ENCODE results near the gene ERC1.

Gene ERC1

GRCh38 chr12:1102115-1102514 is 111.1 kb downstream of the ERC1 start:
- Histone ChIP-seq H3F3A (ENCODE audit: control insufficient read depth, insufficient read depth) (no peaks in the 10 kb centered on the region), H3K4me2 (ENCODE audit: low read length) (no peak overlapping the region), H3K4me1 (ENCODE audit: control insufficient read depth, low read length) (0 out of 2 replicates have a peak, but pooled peaks cover 5% of the 10 kb centered on the region), H3K27me3 (ENCODE audit: control insufficient read depth, low read length) (no peaks in the 10 kb centered on the region), H3K9me2 (replicated peaks; ENCODE audit: control insufficient read depth, low read length) (no peaks in the 10 kb centered on the region), H3K79me2 (ENCODE audit: control insufficient read depth, low read length) (peaks cover 41% of the 10 kb centered on the region), H3K27ac (ENCODE audit: low read depth, low read length) (no peak overlapping the region), H3K36me3 (ENCODE audit: control insufficient read depth, low read length) (no peaks in the 10 kb centered on the region), H3K9me3 (ENCODE audit: control insufficient read depth, insufficient read depth, low read length) (no peaks in the 10 kb centered on the region), H4K20me1 (ENCODE audit: control insufficient read depth, insufficient read depth, low read depth, low read length) (no peaks in the 10 kb centered on the region; the same call in 1 of the 2 replicates), H3K4me3 (ENCODE audit: low read length) (no peak overlapping the region)
- no peak for TF ChIP-seq CTCF (IDR thresholded peaks at IDR 0.05; ENCODE audit: low read depth, low read length, poor library complexity, severe bottlenecking)
- no peak for TF ChIP-seq EZH2phosphoT487 (IDR thresholded peaks at IDR 0.05; ENCODE audit: borderline replicate concordance, low read length)

GRCh38 chr12:1102791-1103450 is 111.9 kb downstream of the ERC1 start:
- TF ChIP-seq CTCF (IDR thresholded peaks at IDR 0.05; ENCODE audit: low read depth, low read length, poor library complexity, severe bottlenecking) (no peak), EZH2phosphoT487 (IDR thresholded peaks at IDR 0.05; ENCODE audit: borderline replicate concordance, low read length) (no peak)
- Histone ChIP-seq H3K36me3 (ENCODE audit: control insufficient read depth, low read length) (no peaks in the 10 kb centered on the region), H3K4me2 (ENCODE audit: low read length) (no peak overlapping the region), H3K4me1 (ENCODE audit: control insufficient read depth, low read length) (peaks cover 5% of the 10 kb centered on the region), H4K20me1 (ENCODE audit: control insufficient read depth, insufficient read depth, low read depth, low read length) (no peaks in the 10 kb centered on the region; the same call in 1 of the 2 replicates), H3F3A (ENCODE audit: control insufficient read depth, insufficient read depth) (no peaks in the 10 kb centered on the region), H3K27me3 (ENCODE audit: control insufficient read depth, low read length) (no peaks in the 10 kb centered on the region), H3K9me2 (replicated peaks; ENCODE audit: control insufficient read depth, low read length) (no peaks in the 10 kb centered on the region), H3K79me2 (ENCODE audit: control insufficient read depth, low read length) (peaks cover 38% of the 10 kb centered on the region), H3K4me3 (ENCODE audit: low read length) (no peak overlapping the region), H3K27ac (ENCODE audit: low read depth, low read length) (no peak overlapping the region), H3K9me3 (ENCODE audit: control insufficient read depth, insufficient read depth, low read length) (no peaks in the 10 kb centered on the region)

- Histone ChIP-seq H3K27me3 (ENCODE audit: control insufficient read depth, low read length) (no peaks in the 10 kb centered on the region), H3K36me3 (ENCODE audit: control insufficient read depth, low read length) (no peaks in the 10 kb centered on the region), H3K4me3 (ENCODE audit: low read length) (no peak overlapping the region), H3F3A (ENCODE audit: control insufficient read depth, insufficient read depth) (no peaks in the 10 kb centered on the region), H3K4me1 (ENCODE audit: control insufficient read depth, low read length) (peaks cover 10% of the 10 kb centered on the region), H4K20me1 (ENCODE audit: control insufficient read depth, insufficient read depth, low read depth, low read length) (no peaks in the 10 kb centered on the region; the same call in 1 of the 2 replicates), H3K9me3 (ENCODE audit: control insufficient read depth, insufficient read depth, low read length) (no peaks in the 10 kb centered on the region), H3K9me2 (replicated peaks; ENCODE audit: control insufficient read depth, low read length) (no peaks in the 10 kb centered on the region), H3K79me2 (ENCODE audit: control insufficient read depth, low read length) (peaks cover 31% of the 10 kb centered on the region), H3K4me2 (ENCODE audit: low read length) (no peak overlapping the region), H3K27ac (ENCODE audit: low read depth, low read length) (no peak overlapping the region)
- TF ChIP-seq CTCF (IDR thresholded peaks at IDR 0.05; ENCODE audit: low read depth, low read length, poor library complexity, severe bottlenecking) (no peak), EZH2phosphoT487 (IDR thresholded peaks at IDR 0.05; ENCODE audit: borderline replicate concordance, low read length) (no peak)
Measured at GRCh38 chr12:1103632-1104031, 112.6 kb downstream of the ERC1 start.

All from DOHH2 (cell line).